HFFc6 (cell line): ENCODE measurements around the gene DNAAF8. TPM values are rescaled to one million over a fixed set of nuclear protein-coding genes. Genes with fewer than 3 reads are reported as not detected.

Experiments used
- DNase-seq: peaks from one replicate; pipeline ENCODE4 v3.0.0-alpha.2; 2018
- H3K27ac Mint-ChIP-seq: 2 replicates; pipeline ENCODE4 v1.8.0; 2020; ENCODE audit warnings: mild to moderate bottlenecking, mixed read lengths
- H3K27me3 Mint-ChIP-seq: 2 replicates; pipeline ENCODE4 v1.8.0; 2021; ENCODE audit warnings: mild to moderate bottlenecking, moderate library complexity, mixed read lengths; ENCODE audit not compliant: insufficient read depth
- H3K36me3 Mint-ChIP-seq: 2 replicates; pipeline ENCODE4 v1.8.0; 2021; ENCODE audit warnings: low read depth, mixed read lengths
- H3K4me1 Mint-ChIP-seq: 2 replicates; pipeline ENCODE4 v1.8.0; 2020; ENCODE audit warnings: low read depth, mixed read lengths
- H3K4me3 Mint-ChIP-seq: 2 replicates; pipeline ENCODE4 v1.8.0; 2020; ENCODE audit warnings: mild to moderate bottlenecking, moderate library complexity, mixed read lengths
- H3K9me3 Mint-ChIP-seq: 2 replicates; pipeline ENCODE4 v1.8.0; 2020; ENCODE audit warnings: mild to moderate bottlenecking, mixed read lengths
- CTCF ChIP-seq: fragments of 200-600 bp; sonication (generic); IDR thresholded peaks from 2 replicates; pipeline ENCODE4 v1.5.0; 2021; ENCODE audit warnings: antibody characterized with exemption, mild to moderate bottlenecking
- long read RNA-seq: library from polyadenylated mRNA; unstranded; transcript quantifications from one replicate; pipeline ENCODE4 v2.0.0, GENCODE V29; 2019
- total RNA-seq, 6 experiments: library from RNA; stranded (reverse); fragmentation: NEBNext Ultra II Directional; extraction: Animal tissue kit (Norgen Biotek cat#: 25700); gene quantifications; 2 replicates in 1 of 6; 3 replicates in 5 of 6; pipeline ENCODE4 v1.2.3, GENCODE V29; 2021

DNAAF8 gene
- 1 to 10 TPM; 1.1 to 2.8 (median 1.6) TPM for total RNA-seq
- long read RNA-seq, partial matches to known transcripts, result 0 of 1 reads
- long read RNA-seq, other reads (novel, unspliced or antisense), result 1 of 1 reads

GRCh38 chr16:4734063-4734729, at the start of gene DNAAF8, which contains the start of gene ANKS3:
DNAAF8 (plus strand) TSS chr16:4734537; CDS start chr16:4736515, 1,978 bp downstream.
ANKS3 (minus strand) TSS chr16:4734271; CDS start chr16:4730149, 4,122 bp downstream.
- H3K9me3 Mint-ChIP-seq, result no peaks in the 10 kb centered on the region
- H3K4me1 Mint-ChIP-seq, result peaks cover 14% of the 10 kb centered on the region
- H3K27me3 Mint-ChIP-seq, result peaks cover 2% of the 10 kb centered on the region
- H3K27ac Mint-ChIP-seq, result peak within 1 kb of the TSS; percentile 96
- TF ChIP-seq CTCF, result no peak
- peak; percentile 98 for DNase-seq
- H3K4me3 Mint-ChIP-seq, result peak within 1 kb of the TSS; percentile 94
- H3K36me3 Mint-ChIP-seq, result peaks cover 9% of the 10 kb centered on the region

DNA sequence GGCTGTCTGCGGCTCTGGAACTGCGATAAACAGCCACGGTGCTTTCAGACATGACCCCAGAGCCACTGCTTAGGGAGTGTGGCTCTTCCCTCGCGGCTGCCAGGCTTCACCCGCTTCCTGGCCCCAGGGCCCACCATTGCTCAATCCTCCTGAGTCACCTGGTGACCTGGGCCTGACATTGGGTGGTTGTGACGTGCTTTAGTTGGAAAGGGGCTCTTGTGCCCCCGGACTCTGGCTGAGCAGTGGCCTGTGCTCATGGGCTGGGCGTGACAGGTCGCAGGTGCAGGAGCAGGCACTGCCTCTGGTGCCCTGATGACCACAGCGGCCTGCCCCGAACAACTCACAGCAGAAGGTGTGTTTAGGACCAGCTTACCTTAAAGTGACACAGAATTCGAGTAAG, 49.6 kb upstream of the DNAAF8 start:
- H3K27me3 Mint-ChIP-seq, result peaks cover 2% of the 10 kb centered on the region
- peaks cover 4% of the 10 kb centered on the region for H3K36me3 Mint-ChIP-seq
- TF ChIP-seq CTCF, result no peak
- H3K27ac Mint-ChIP-seq, result no peak overlapping the region
- no peaks in the 10 kb centered on the region for H3K9me3 Mint-ChIP-seq
- no peak overlapping the region for H3K4me3 Mint-ChIP-seq
- H3K4me1 Mint-ChIP-seq, result no peaks in the 10 kb centered on the region
- no peak for DNase-seq

- no peak for DNase-seq
- peaks cover 4% of the 10 kb centered on the region for H3K36me3 Mint-ChIP-seq
- H3K4me1 Mint-ChIP-seq, result no peaks in the 10 kb centered on the region
- no peaks in the 10 kb centered on the region for H3K9me3 Mint-ChIP-seq
- H3K27me3 Mint-ChIP-seq, result no peaks in the 10 kb centered on the region; the same call in 1 of the 2 replicates
- no peak overlapping the region for H3K4me3 Mint-ChIP-seq
- H3K27ac Mint-ChIP-seq, result no peak overlapping the region
- no peak for TF ChIP-seq CTCF
Observed at GRCh38 chr16:4685292-4685691, 49.0 kb upstream of the DNAAF8 start.

DNA sequence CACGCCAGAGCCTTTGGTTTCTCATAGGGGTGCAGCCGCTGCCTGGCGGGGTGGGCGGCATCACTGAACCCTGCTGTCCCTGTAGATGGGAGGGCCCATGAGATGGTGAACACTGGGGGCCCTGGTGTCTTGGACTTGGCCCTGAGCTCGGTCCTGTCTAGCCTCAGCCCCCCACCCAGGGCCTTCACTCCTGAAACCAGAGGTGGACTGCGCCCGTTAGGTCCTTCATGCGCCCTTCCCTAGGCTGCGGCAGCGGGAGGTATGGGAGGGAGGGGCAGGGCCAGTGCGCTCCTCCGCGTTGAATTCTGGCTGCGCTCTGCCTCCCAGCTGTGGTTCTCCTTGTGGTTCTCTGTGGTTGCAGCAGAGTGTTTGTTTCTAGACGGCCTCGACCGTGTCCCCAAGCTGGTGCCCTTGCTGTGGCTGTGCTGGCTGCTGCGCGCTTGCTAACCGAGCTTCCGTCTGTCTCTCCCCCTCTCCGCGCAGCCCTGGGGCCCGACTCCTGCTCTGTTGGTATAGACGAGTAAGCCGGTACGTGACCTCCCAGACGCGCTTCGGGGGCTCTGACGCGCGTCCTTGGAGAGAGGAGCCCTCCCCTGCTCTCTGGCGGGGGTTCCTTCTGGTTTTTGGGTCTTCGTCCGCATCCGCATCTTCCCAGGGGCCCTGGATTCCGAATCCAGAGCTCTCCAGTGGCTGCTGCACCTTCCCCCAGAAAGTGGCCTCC, 48.4 kb upstream of the DNAAF8 start:
- Mint-ChIP-seq H3K36me3 (peaks cover 4% of the 10 kb centered on the region), H3K4me1 (no peaks in the 10 kb centered on the region), H3K4me3 (no peak overlapping the region), H3K9me3 (no peaks in the 10 kb centered on the region), H3K27me3 (peaks cover 2% of the 10 kb centered on the region; the same call in 1 of the 2 replicates), H3K27ac (no peak overlapping the region)
- DNase-seq, result no peak
- no peak for TF ChIP-seq CTCF

GRCh38 chr16:4686497-4687210, 47.7 kb upstream of the DNAAF8 start:
- no peak overlapping the region for H3K4me3 Mint-ChIP-seq
- H3K9me3 Mint-ChIP-seq, result no peaks in the 10 kb centered on the region
- DNase-seq, result no peak
- H3K27ac Mint-ChIP-seq, result no peak overlapping the region
- no peak for TF ChIP-seq CTCF
- H3K27me3 Mint-ChIP-seq, result peaks cover 4% of the 10 kb centered on the region; the same call in 1 of the 2 replicates
- H3K4me1 Mint-ChIP-seq, result no peaks in the 10 kb centered on the region
- H3K36me3 Mint-ChIP-seq, result peaks cover 4% of the 10 kb centered on the region
